Activated CD4-positive, alpha-beta T cell treated with anti-CD3 and anti-CD28 coated beads for 48 hours (primary cell): ENCODE measurements around the gene MGAT5.

ENCODE experiments used
- DNase-seq: peaks from one replicate; pipeline ENCODE4 v3.0.0-alpha.2; 2020

The MGAT5 gene

GRCh38 chr2:134341476-134341875 lies 87.6 kb downstream of the MGAT5 start:
- no peak for DNase-seq

DNA sequence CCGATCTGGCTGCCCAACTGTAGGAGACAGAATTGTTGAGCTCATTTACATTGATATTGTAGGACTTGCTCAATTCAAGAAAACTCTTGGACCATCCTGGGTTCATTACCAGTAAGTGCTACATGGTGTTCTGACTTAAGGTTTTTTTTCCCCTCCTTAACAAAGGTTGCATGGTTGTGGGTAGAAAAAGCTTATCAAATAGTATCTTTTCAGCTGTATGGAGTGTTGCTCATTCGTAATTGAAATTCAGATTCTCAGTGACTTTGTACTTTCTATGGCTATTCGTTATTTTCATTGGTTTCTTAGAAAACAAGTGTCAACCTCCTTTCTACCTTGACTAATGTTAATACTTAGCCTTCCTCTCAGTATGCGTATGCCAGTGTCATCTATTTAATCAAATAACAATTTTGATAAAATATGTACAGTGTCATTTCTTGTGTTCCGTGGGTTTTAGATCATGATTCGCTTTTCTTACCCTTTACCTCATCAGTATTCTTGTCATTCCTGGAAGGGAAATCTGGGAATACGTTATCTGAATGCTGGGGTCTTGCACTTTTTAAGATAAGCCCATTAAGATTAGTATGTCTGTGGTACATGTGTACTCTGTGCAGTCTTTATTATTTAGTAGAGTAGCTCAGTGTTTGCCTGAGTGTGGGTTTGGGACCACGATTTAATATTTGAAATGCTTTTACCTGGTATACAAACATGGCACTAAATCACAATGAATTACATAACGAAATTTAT lies 91.3 kb downstream of the MGAT5 start:
- no peak for DNase-seq

- DNase-seq: no peak
Measured at GRCh38 chr2:134346141-134346540, 92.3 kb downstream of the MGAT5 start.

DNA sequence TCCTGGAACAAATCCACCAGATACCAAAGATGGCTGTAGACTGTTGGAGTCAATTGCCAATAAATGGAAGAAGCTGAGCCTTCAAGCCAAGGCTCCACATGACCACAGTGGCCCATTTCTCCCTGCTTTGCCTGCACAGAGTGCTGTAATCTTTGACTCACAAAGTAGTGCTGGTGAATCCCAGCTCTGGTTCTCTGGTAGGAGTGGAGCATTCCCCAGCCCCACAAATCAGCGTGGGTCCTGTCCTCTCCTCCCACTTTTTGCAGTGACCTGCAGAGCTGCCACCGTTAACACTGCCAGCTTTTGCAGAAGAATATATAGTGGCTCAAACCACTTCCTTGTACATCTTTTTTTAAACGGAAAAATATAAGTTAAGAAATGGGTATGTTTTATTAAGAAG lies 93.9 kb downstream of the MGAT5 start:
- DNase-seq: no peak

GRCh38 chr2:134348239-134348638 lies 94.4 kb downstream of the MGAT5 start:
- DNase-seq: no peak

DNA sequence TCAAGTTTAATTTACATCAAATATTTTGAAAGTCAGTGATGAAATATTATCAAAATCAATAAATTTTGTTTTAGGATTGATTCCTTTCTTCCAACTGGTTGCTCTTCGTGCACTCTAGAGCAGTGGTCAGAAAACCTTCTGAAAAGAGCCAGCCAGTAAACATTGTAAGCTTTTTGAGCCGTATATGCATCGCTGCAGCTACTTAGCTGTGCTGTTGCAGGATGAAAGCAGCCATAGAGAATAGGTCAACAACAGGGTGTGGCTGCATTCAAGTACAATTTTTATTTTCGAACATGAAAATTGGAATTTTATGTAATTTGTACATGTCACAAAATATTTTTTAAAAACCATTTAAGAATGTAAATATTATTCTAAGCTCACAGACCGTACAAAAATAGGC lies 94.9 kb downstream of the MGAT5 start:
- no peak for DNase-seq

GRCh38 chr2:134351016-134351415 lies 97.1 kb downstream of the MGAT5 start:
- DNase-seq: no peak

- DNase-seq: no peak
Measured at GRCh38 chr2:134351899-134352298, 98.0 kb downstream of the MGAT5 start.

DNA sequence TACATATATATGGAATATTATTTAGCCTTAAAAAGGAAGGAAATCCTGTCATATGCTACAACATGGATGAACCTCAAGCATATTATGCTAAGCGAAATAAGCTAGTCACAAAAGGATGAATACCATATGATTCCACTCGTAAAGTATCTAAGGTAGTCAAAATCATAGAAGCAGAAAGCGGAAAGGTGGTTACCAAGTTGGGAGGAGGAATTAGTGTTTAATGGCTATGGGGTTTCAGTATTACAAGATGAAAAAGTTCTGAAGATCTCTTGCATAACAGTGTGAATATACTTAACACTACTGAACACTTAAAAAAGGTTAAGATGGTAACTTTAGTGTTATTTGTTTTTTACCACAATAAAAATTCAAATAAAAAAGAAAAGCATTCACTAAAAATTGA lies 99.0 kb downstream of the MGAT5 start:
- DNase-seq: no peak

GRCh38 chr2:134354611-134355010 lies 100.7 kb downstream of the MGAT5 start:
- no peak for DNase-seq

DNA sequence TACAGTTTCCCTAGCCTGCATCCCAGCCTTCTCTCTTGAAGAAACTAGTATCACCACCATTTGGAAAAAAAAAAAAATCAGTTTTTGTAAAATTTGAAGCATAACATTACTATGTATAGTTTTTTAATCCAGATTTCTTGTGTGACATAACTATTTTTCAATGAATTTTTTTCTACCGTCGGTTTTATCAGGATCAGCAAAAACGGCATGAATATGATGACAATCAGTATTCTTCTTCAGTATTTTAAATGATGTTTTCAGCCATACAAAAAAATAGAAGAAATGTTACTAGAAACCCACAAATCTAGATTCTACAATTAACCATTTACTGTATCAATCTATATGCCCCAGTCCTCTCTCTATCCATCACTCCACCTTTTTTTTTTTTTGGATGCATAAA lies 103.9 kb downstream of the MGAT5 start:
- DNase-seq: no peak

DNA sequence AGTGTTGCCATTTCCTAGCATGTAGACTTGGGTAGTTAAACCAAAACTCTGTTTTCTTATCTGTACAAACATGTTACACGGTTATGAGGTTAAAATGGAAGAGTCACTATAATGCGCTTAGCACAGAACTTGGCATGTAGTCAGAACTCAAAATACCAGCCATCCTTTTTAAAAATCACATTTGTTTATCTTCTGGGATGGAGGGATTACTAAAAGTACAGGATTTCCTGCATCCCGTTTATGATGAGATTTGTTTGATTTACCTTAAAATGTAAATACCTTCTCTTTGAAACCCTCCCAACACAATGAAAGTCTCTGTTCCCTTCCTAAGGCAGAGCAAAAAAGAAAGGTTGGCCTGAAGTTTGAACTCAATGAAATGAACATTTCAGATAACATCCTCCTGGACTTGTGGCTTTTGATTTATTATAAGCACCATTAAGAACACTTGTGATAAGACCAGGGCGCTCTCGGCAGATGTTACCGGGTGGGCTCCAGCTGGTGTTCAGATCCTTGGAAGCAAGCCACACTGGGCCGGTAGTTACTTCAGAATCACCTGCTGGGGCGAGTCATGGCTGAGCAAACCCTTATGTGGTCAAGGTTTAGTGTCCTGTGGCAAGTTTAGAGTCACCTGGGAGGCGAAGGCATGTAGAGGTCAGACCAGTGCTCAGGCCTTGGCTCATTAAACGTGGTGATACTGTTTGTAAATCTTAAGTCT lies 105.7 kb downstream of the MGAT5 start:
- no peak for DNase-seq

DNA sequence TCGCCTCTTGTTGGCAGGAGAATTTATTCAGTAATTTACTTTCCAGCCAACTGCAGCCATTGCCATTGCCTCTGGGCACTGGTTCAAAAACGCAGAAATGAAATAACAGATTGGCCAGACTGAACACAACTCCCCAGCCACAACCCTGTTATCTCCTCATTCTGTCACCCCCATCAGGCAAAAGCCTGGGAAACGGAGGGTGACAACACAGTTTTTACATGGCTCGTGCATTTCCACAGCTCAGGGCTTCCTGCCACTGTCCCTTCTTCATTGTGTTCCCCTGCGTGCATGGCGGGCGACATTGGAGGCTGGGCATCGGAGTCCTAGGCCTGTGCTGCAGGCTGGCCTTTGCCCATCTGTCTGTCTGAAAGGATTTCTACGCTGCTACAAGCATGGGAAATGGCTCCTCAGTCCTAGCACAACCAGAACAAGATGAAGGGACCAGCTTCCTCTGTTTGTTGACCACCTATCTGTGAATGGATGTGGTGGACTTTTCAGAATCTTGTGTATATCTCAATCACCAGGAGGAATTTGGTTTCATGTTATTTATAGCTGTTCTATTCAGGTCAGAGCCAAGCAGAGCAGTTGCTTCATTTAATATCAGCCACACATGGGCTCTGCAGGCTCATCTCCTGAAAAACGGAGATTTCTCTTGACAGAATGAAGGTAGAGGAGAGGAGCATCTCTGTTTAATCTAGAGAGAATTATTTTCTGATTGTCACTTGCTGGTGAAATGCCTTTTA lies 107.0 kb downstream of the MGAT5 start:
- no peak for DNase-seq

- no peak for DNase-seq
Measured at GRCh38 chr2:134361648-134362047, 107.8 kb downstream of the MGAT5 start.

- no peak for DNase-seq
Measured at GRCh38 chr2:134362152-134362668, 108.3 kb downstream of the MGAT5 start.

- DNase-seq: no peak
Measured at GRCh38 chr2:134362740-134363139, 108.9 kb downstream of the MGAT5 start.

GRCh38 chr2:134365356-134365755 lies 111.5 kb downstream of the MGAT5 start:
- peak; percentile 6 for DNase-seq

DNA sequence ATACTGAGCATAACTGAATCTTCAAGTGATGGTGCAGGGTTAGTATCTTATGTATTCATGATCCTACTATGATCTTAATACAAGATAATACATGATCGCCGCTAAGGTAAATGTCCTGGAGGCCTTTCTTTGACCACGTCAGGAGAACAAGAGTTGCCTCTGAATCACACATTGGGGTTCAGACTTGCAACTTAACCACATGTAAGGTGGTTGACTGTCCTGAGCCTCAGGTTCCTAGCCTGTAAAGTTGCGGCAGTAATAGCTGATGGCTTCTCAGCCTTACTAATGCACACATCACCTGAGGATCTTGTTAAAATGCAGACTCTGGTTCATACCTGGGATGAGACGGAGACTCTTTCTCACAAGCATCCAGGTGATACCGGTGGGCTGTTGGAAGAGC lies 112.5 kb downstream of the MGAT5 start:
- no peak for DNase-seq

GRCh38 chr2:134367213-134367612 lies 113.3 kb downstream of the MGAT5 start:
- no peak for DNase-seq

DNA sequence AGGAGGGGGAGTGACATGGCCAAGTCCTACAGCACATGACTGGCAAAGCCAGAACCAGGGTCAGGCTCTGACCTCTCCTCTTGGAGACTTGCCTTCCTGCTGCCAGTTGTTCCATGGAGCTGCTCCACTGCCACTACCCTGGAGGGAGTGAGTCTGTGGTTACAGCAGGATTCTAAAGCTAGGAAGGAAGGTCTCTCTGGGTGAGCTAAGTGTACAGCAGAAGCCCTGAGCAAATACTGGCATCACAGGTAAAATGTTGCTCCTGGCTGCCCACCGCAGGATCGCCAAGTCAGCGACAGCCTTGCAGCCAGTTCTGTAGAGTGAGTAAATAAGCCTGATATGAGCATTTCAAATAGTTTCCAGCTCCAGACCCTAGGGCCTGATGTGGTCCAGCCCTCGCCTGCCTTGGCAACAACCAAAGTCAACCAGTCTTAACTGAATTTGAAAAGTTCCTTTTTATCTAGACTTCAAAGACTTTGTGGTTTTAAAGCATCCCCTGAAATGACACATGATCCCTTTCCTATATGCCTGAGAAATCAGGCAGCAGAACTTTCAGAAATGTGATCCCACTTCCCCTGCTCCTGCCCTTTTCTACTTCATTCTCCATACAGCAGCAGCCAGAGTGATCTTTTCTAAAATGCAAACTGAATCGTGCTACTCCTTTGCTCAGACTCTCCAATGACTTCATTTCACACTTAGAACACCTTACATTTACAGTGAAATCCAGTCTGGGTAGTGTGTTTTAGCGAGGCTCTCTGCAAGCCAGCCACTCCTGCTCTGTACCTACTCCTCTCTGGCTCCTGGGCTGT lies 114.3 kb downstream of the MGAT5 start:
- no peak for DNase-seq

DNA sequence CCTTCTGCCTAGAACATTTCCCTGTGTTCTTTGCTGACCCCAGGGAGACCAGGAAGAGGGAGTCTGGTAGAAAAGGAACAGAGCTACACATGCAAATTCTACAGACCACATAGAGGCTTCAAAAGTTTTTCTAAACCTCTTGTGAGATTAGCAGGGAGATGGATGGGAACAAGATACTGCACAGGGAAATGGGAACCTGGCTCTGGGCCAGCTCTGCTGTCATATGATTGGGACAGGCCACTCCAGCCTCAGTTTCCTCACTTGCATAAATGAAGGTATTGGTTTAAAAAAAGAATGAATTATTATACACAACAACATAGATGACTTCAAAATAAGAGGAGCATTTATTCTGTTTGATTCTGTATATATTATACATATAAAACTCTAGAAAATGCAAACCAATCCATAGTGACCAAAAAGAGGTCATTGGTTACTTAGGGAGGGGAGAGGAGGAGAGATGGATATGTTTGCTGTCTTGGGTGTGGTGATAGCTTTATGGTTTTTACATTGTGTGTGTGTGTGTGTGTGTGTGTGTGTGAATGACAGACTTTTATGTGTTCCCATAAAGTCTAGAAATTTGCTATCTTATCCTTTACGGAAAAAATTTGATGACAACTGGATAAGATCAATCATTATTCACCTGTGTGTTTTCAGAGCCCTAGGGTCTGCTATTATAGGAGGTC lies 115.5 kb downstream of the MGAT5 start:
- DNase-seq: no peak
